ENCODE results near the gene AP1G2.

The AP1G2 gene

DNA sequence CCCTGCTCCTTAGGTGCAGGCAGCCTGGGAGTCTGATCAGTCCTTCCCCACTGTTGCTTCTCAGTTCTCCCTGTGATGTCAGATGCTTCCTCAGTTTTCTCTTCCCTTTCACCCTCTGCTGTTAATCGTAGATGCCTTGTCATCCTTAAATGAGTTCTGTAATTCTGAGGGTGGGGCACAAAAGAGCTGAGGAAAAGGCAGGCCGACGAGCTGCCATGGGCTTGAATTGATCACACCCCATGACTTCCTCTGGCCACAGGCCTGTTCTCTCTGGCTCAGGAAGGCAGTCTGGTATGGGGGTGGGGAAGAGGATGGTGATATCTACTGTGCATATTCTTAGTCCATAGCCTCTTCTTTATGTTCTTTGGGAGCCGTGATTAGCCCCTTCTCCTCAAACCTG, 5.2 kb upstream of the AP1G2 start:
- H3K79me2 ChIP-seq (ENCODE audit: insufficient read depth, low read depth) = no peaks in the 10 kb centered on the region
- no peaks in the 10 kb centered on the region for H3K27me3 ChIP-seq (ENCODE audit: insufficient read depth, low read depth)
- TF ChIP-seq, protein P1, sequence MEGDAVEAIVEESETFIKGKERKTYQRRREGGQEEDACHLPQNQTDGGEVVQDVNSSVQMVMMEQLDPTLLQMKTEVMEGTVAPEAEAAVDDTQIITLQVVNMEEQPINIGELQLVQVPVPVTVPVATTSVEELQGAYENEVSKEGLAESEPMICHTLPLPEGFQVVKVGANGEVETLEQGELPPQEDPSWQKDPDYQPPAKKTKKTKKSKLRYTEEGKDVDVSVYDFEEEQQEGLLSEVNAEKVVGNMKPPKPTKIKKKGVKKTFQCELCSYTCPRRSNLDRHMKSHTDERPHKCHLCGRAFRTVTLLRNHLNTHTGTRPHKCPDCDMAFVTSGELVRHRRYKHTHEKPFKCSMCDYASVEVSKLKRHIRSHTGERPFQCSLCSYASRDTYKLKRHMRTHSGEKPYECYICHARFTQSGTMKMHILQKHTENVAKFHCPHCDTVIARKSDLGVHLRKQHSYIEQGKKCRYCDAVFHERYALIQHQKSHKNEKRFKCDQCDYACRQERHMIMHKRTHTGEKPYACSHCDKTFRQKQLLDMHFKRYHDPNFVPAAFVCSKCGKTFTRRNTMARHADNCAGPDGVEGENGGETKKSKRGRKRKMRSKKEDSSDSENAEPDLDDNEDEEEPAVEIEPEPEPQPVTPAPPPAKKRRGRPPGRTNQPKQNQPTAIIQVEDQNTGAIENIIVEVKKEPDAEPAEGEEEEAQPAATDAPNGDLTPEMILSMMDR (conservative IDR thresholded peaks at IDR 0.05; ENCODE audit: low read depth, low read length) = no peak
- H4K20me1 ChIP-seq (ENCODE audit: insufficient read depth) = no peaks in the 10 kb centered on the region
- no peak overlapping the region for H3K9ac ChIP-seq
- no peak overlapping the region for H3K27ac ChIP-seq
- peaks cover 7% of the 10 kb centered on the region for H3K4me1 ChIP-seq (ENCODE audit: low read depth, poor library complexity, severe bottlenecking)
- no peaks in the 10 kb centered on the region for H3K36me3 ChIP-seq (ENCODE audit: insufficient read depth)
- no peak overlapping the region for H3K4me3 ChIP-seq (IDR thresholded peaks at IDR 0.05; ENCODE audit: insufficient read depth, low read depth, low read length)
- no peak overlapping the region for H3K4me2 ChIP-seq
- H2AFZ ChIP-seq (ENCODE audit: low read depth) = no peak overlapping the region

DNA sequence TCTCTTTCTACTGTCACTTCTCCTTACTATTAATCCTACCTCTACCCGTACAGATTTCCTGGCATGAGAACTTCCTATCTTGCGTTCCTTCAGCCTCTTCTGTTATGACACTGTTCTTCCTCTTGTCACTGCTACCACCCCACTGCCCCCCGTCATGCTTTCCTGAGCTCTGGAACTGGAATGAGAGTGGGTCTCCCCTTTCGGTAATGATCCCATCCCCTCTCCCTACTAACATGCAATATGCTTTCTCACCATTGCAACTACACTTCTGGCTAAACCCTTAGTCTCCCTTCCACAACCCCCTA, 4.9 kb upstream of the AP1G2 start:
- no peak overlapping the region for H3K9ac ChIP-seq

DNA sequence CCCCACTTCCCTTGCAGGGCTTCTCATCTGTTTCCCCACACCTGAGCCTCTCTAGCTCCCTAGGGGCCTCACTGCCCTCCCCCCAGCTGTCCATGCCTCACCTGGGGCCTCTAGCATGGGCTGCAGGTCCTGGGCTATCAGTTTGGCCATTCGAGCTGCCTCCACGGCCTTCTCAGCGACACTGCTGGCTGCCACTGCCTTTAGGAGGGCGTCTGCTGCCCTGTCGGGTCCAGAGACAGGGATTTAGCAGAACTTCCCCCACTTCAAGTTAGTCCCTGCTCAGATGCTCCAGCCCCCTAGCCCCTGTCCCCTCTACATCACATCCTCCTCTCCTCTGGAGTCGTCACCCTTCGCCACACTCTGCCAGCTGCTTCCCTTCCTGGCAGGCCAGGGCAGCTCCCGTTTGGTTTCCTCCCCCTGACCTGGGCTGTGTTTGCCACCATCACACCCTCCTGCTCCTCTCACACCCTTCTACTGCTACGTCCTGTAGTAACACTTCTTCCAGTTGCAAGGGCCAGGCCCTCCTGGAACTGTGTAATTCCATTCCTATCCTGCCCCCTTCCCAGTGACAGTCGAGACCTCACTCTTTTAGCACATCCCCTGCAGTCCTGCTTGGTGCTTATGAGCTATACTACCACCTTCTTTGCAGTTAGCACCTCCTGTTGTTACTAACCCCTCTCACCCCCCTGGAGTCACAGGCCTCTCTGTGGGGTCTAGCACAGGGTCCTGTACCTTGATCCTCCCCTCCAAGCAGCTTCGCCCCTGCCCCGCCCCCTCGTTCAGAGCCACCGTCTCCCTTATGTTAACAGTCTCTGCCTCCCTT, 4.3 kb upstream of the AP1G2 start:
- Histone ChIP-seq H3K36me3 (ENCODE audit: insufficient read depth) (no peaks in the 10 kb centered on the region), H3K9ac (no peak overlapping the region), H3K4me2 (no peak overlapping the region), H3K4me1 (ENCODE audit: low read depth, poor library complexity, severe bottlenecking) (peaks cover 8% of the 10 kb centered on the region), H3K27ac (no peak overlapping the region), H3K4me3 (IDR thresholded peaks at IDR 0.05; ENCODE audit: insufficient read depth, low read depth, low read length) (no peak overlapping the region), H4K20me1 (ENCODE audit: insufficient read depth) (no peaks in the 10 kb centered on the region), H3K27me3 (ENCODE audit: insufficient read depth, low read depth) (no peaks in the 10 kb centered on the region), H2AFZ (ENCODE audit: low read depth) (no peak overlapping the region), H3K79me2 (ENCODE audit: insufficient read depth, low read depth) (no peaks in the 10 kb centered on the region)
- TF ChIP-seq, protein P1 (conservative IDR thresholded peaks at IDR 0.05; ENCODE audit: low read depth, low read length) = no peak

More for the DNA sequence above, 4.9 kb upstream of the AP1G2 start:
- no peaks in the 10 kb centered on the region for H3K36me3 ChIP-seq (ENCODE audit: insufficient read depth)
- no peak overlapping the region for H3K4me3 ChIP-seq (IDR thresholded peaks at IDR 0.05; ENCODE audit: insufficient read depth, low read depth, low read length)
- no peaks in the 10 kb centered on the region for H3K27me3 ChIP-seq (ENCODE audit: insufficient read depth, low read depth)
- no peak overlapping the region for H2AFZ ChIP-seq (ENCODE audit: low read depth)
- no peaks in the 10 kb centered on the region for H3K79me2 ChIP-seq (ENCODE audit: insufficient read depth, low read depth)
- H3K4me2 ChIP-seq = no peak overlapping the region
- TF ChIP-seq, protein P1 (conservative IDR thresholded peaks at IDR 0.05; ENCODE audit: low read depth, low read length) = no peak
- H4K20me1 ChIP-seq (ENCODE audit: insufficient read depth) = no peaks in the 10 kb centered on the region
- H3K4me1 ChIP-seq (ENCODE audit: low read depth, poor library complexity, severe bottlenecking) = peaks cover 8% of the 10 kb centered on the region
- no peak overlapping the region for H3K27ac ChIP-seq

DNA sequence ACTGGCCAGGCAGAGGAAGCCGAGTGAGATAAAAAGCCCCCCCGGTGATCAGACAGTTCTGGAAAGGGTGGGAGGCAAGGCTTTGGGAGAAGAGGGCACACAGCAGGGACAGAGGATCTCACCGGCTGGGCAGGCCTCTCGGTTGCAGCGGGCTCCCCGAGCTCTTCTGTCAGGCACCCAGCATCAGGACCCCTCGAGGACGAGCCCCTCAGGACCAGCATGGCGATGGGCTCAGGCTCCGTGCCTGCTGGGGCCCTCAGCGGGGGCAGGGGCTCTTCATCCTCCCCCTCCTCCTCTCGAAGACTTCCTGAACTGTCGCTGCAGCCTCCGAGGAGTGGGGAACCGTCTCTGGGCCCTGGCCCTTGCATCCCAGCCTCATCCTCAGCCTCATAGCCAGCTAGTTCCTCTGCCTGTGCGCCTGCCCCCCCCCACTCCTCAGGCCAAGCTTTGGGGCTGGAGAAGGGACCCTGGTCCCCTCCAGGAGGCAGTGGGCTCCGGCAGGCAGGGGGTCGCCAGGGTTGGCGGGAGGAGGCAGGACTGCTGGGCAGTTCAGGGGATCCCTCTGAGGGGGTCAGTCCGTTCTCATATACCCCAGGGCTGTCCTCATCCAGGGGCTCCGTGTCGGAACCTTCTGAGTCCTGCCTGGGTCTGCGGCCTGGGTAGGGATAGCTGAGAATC, 3.4 kb upstream of the AP1G2 start:
- Histone ChIP-seq H3K9ac (no peak overlapping the region), H2AFZ (ENCODE audit: low read depth) (no peak overlapping the region)
- TF ChIP-seq, protein P1 (conservative IDR thresholded peaks at IDR 0.05; ENCODE audit: low read depth, low read length) = no peak

More for the DNA sequence above, 3.4 kb upstream of the AP1G2 start:
- H3K4me2 ChIP-seq = no peak overlapping the region
- H3K79me2 ChIP-seq (ENCODE audit: insufficient read depth, low read depth) = no peaks in the 10 kb centered on the region
- H3K36me3 ChIP-seq (ENCODE audit: insufficient read depth) = no peaks in the 10 kb centered on the region
- no peak overlapping the region for H3K4me3 ChIP-seq (IDR thresholded peaks at IDR 0.05; ENCODE audit: insufficient read depth, low read depth, low read length)
- H3K4me1 ChIP-seq (ENCODE audit: low read depth, poor library complexity, severe bottlenecking) = peaks cover 8% of the 10 kb centered on the region
- no peaks in the 10 kb centered on the region for H4K20me1 ChIP-seq (ENCODE audit: insufficient read depth)
- H3K27ac ChIP-seq = no peak overlapping the region
- no peaks in the 10 kb centered on the region for H3K27me3 ChIP-seq (ENCODE audit: insufficient read depth, low read depth)
